MCF 10A (cell line): Measurements from ENCODE around the gene TMEM126A. TPM values are rescaled to one million over a fixed set of nuclear protein-coding genes. Genes with fewer than 3 reads are reported as not detected.
"Not testable (repeated sequence)": the region's sequence is repeated elsewhere in the genome, so short reads cannot be mapped to it uniquely, and the experiment has no call there.

Experiments used
- BruUV-seq: library from RNA; stranded (reverse); fragments of 400-500 nt; replicated peaks from 2 replicates; lab custom pipeline; 2021; lab: Mats Ljungman, UMichigan
- CTCF ChIA-PET: fragments of 300-600 bp; sonication (Branson Sonifier 250); formaldehyde crosslinking; extraction: SDS; loops from one replicate; lab custom pipeline; 2021; ENCODE audit warnings: antibody characterized with exemption, inconsistent platforms; lab: Yijun Ruan, JAX
- POLR2A ChIA-PET: fragments of 300-600, 350-650 bp; sonication (Branson Sonifier 250); formaldehyde crosslinking; extraction: SDS; loops from one replicate; lab custom pipeline; 2020; ENCODE audit warnings: antibody characterized with exemption, inconsistent platforms; lab: Yijun Ruan, JAX
- DNase-seq: peaks from one replicate; pipeline ENCODE4 v3.0.0-alpha.2; 2018; ENCODE audit not compliant: unreplicated experiment
- H3K27ac Mint-ChIP-seq: one replicate; pipeline ENCODE4 v1.8.0; 2022; ENCODE audit warnings: mild to moderate bottlenecking, low read depth, mixed read lengths; ENCODE audit not compliant: unreplicated experiment
- H3K27me3 Mint-ChIP-seq: one replicate; pipeline ENCODE4 v1.8.0; 2022; ENCODE audit warnings: mixed read lengths; ENCODE audit not compliant: insufficient read depth, unreplicated experiment
- H3K36me3 Mint-ChIP-seq: one replicate; pipeline ENCODE4 v1.8.0; 2022; ENCODE audit warnings: mild to moderate bottlenecking, moderate library complexity, mixed read lengths; ENCODE audit not compliant: insufficient read depth, unreplicated experiment
- H3K4me1 Mint-ChIP-seq: one replicate; pipeline ENCODE4 v1.8.0; 2022; ENCODE audit warnings: mixed read lengths; ENCODE audit not compliant: insufficient read depth, unreplicated experiment
- H3K4me3 Mint-ChIP-seq: one replicate; pipeline ENCODE4 v1.8.0; 2022; ENCODE audit warnings: mild to moderate bottlenecking, moderate library complexity, mixed read lengths; ENCODE audit not compliant: unreplicated experiment
- H3K9me3 Mint-ChIP-seq: one replicate; pipeline ENCODE4 v1.8.0; 2022; ENCODE audit warnings: mixed read lengths; ENCODE audit not compliant: unreplicated experiment
- CTCF ChIP-seq: fragments of 200-600 bp; IDR thresholded peaks from one replicate; pipeline ENCODE4 v1.8.0; 2022; ENCODE audit warnings: antibody characterized with exemption, mild to moderate bottlenecking; ENCODE audit not compliant: unreplicated experiment
- intact Hi-C: fragments of 100-400 bp; cut with micrococcal nuclease; formaldehyde crosslinking; loops from 2 replicates; pipeline ENCODE4 v1.14.1; 2022
- total RNA-seq: library from RNA; stranded (reverse); gene quantifications from 2 replicates; pipeline ENCODE4 v1.2.3, GENCODE V29; 2022

Gene TMEM126A
- total RNA-seq, 1 experiment from 2014 or later = 33.5 TPM

- no peak for DNase-seq
Observed at GRCh38 chr11:85603220-85603619, 44.5 kb upstream of the TMEM126A start.

GRCh38 chr11:85606237-85606636 is 41.5 kb upstream of the TMEM126A start:
- H3K4me3 Mint-ChIP-seq, H3K9me3 Mint-ChIP-seq, intact Hi-C loops, H3K36me3 Mint-ChIP-seq, DNase-seq, BruUV-seq, H3K27ac Mint-ChIP-seq, H3K4me1 Mint-ChIP-seq: not testable (repeated sequence)
- H3K27me3 Mint-ChIP-seq = peaks cover 19% of the 10 kb centered on the region
- ChIA-PET CTCF (interaction anchor here (0.7 kb wide), 2 partner anchors 9 to 379 kb away, joined by 3 read pairs; no protein-coding TSS in a partner anchor), POLR2A (interaction anchor here (1.3 kb wide), 1 partner anchor 21 kb away, joined by 4 read pairs; the partner anchor contains the start of gene DLG2)

More at GRCh38 chr11:85603220-85603619, 44.5 kb upstream of the TMEM126A start:
- TF ChIP-seq CTCF = no peak
- ChIA-PET CTCF (interaction anchor here (0.6 kb wide), 2 partner anchors 14 to 1045 kb away, joined by 3 read pairs; no protein-coding TSS in a partner anchor), POLR2A (interaction anchor here (1.2 kb wide), 1 partner anchor 25 kb away, joined by 4 read pairs; the partner anchor contains the start of gene TMEM126B)
- intact Hi-C loops = no loop called here
- Mint-ChIP-seq H3K27me3 (peaks cover 38% of the 10 kb centered on the region), H3K36me3 (no peaks in the 10 kb centered on the region), H3K4me3 (no peak overlapping the region), H3K27ac (no peak overlapping the region), H3K9me3 (no peaks in the 10 kb centered on the region), H3K4me1 (no peaks in the 10 kb centered on the region)
- BruUV-seq = no TSS peak

GRCh38 chr11:85608621-85609020 is 39.1 kb upstream of the TMEM126A start:
- POLR2A ChIA-PET = interaction anchor here (0.7 kb wide), 1 partner anchor 575 kb away, joined by 3 read pairs; no protein-coding TSS in a partner anchor
- H3K27ac Mint-ChIP-seq, H3K9me3 Mint-ChIP-seq, BruUV-seq, H3K4me3 Mint-ChIP-seq, H3K27me3 Mint-ChIP-seq, intact Hi-C loops, DNase-seq, H3K4me1 Mint-ChIP-seq, H3K36me3 Mint-ChIP-seq: not testable (repeated sequence)
- CTCF ChIA-PET = interaction anchor here (0.6 to 0.7 kb wide), 2 partner anchors 12 to 516 kb away, joined by 3 to 4 read pairs; no protein-coding TSS in a partner anchor

- H3K27me3 Mint-ChIP-seq, DNase-seq, POLR2A ChIA-PET, H3K4me3 Mint-ChIP-seq, H3K4me1 Mint-ChIP-seq, intact Hi-C loops, H3K36me3 Mint-ChIP-seq, H3K9me3 Mint-ChIP-seq, BruUV-seq, H3K27ac Mint-ChIP-seq: not testable (repeated sequence)
- CTCF ChIA-PET = interaction anchor here (0.6 kb wide), 1 partner anchor 198 kb away, joined by 3 read pairs; no protein-coding TSS in a partner anchor
Observed at GRCh38 chr11:85609286-85609685, 38.5 kb upstream of the TMEM126A start.

GRCh38 chr11:85611643-85612042 is 36.1 kb upstream of the TMEM126A start:
- BruUV-seq, intact Hi-C loops, CTCF ChIA-PET, H3K4me1 Mint-ChIP-seq, H3K9me3 Mint-ChIP-seq, POLR2A ChIA-PET, H3K27ac Mint-ChIP-seq, H3K27me3 Mint-ChIP-seq, H3K36me3 Mint-ChIP-seq, DNase-seq, H3K4me3 Mint-ChIP-seq: not testable (repeated sequence)

GRCh38 chr11:85619499-85619898 is 28.3 kb upstream of the TMEM126A start:
- BruUV-seq = no TSS peak
- peak; percentile 15 for DNase-seq
- H3K36me3 Mint-ChIP-seq = no peaks in the 10 kb centered on the region
- no peaks in the 10 kb centered on the region for H3K27me3 Mint-ChIP-seq
- H3K27ac Mint-ChIP-seq = no peak overlapping the region
- intact Hi-C loops = no loop called here
- TF ChIP-seq CTCF = no peak
- POLR2A ChIA-PET = interaction anchor here (0.8 kb wide), 1 partner anchor 45 kb away, joined by 3 read pairs; the partner anchor contains the start of gene CREBZF
- CTCF ChIA-PET = interaction anchor here (0.6 kb wide), 1 partner anchor 1061 kb away, joined by 3 read pairs; no protein-coding TSS in a partner anchor
- H3K9me3 Mint-ChIP-seq = no peaks in the 10 kb centered on the region
- no peaks in the 10 kb centered on the region for H3K4me1 Mint-ChIP-seq
- no peak overlapping the region for H3K4me3 Mint-ChIP-seq
